Measurements from ENCODE around the gene GABRD. TPM values are rescaled to one million over a fixed set of nuclear protein-coding genes. Genes with fewer than 3 reads are reported as not detected.

GABRD gene
- total and polyA plus RNA-seq, 4 donors: 0.41 to 6.8 (median 1.8) TPM

- Histone ChIP-seq H3K9me3 (ENCODE audit: control insufficient read depth in 4 of 4, insufficient read depth in 3 of 4, low read length in 3 of 4) (peaks cover 0 to 2% (median 0%) of the 10 kb centered on the region in 4 donors), H3K27ac (ENCODE audit: low read depth in 1 of 2, low read length in 1 of 2) (no peak overlapping the region), H3K36me3 (ENCODE audit: control insufficient read depth in 4 of 4, insufficient read depth in 4 of 4, low read length in 4 of 4) (no peaks in the 10 kb centered on the region), H3K4me3 (no peak overlapping the region), H3K9ac (ENCODE audit: insufficient read depth in 1 of 2, low read length in 2 of 2) (no peak overlapping the region), H3K27me3 (ENCODE audit: control insufficient read depth in 3 of 3, insufficient read depth in 3 of 3, low read length in 2 of 3) (peaks cover 0 to 7% (median 0%) of the 10 kb centered on the region in 3 donors), H3K4me1 (ENCODE audit: control insufficient read depth in 5 of 5, insufficient read depth in 5 of 5, low read length in 5 of 5) (peaks cover 0 to 7% (median 0%) of the 10 kb centered on the region in 5 donors)
- ATAC-seq (ENCODE audit: insufficient read depth, low FRiP score) (no peak), DNase-seq (no peak)
- 91 to 94% methylated on average over 17 of the region's 17 CpGs for WGBS, 2 donors
- TF ChIP-seq CTCF (IDR thresholded peaks at IDR 0.05; ENCODE audit: control extremely low read depth, extremely low read depth): no peak
Measured at GRCh38 chr1:1971017-1971416, 48.1 kb upstream of the GABRD start.

GRCh38 chr1:1971688-1972087, 47.5 kb upstream of the GABRD start:
- DNase-seq: no peak

GRCh38 chr1:1972976-1973715, 46.0 kb upstream of the GABRD start:
- Histone ChIP-seq H3K27me3 (ENCODE audit: control insufficient read depth in 3 of 3, insufficient read depth in 3 of 3, low read length in 2 of 3) (peaks cover 0 to 8% (median 0%) of the 10 kb centered on the region in 3 donors), H3K27ac (ENCODE audit: low read depth in 1 of 2, low read length in 1 of 2) (no peak overlapping the region), H3K9me3 (ENCODE audit: control insufficient read depth in 4 of 4, insufficient read depth in 3 of 4, low read length in 3 of 4) (peaks cover 0 to 2% (median 0%) of the 10 kb centered on the region in 4 donors), H3K9ac (ENCODE audit: insufficient read depth in 1 of 2, low read length in 2 of 2) (no peak overlapping the region), H3K36me3 (ENCODE audit: control insufficient read depth in 4 of 4, insufficient read depth in 4 of 4, low read length in 4 of 4) (no peaks in the 10 kb centered on the region), H3K4me1 (ENCODE audit: control insufficient read depth in 5 of 5, insufficient read depth in 5 of 5, low read length in 5 of 5) (peaks cover 0 to 7% (median 0%) of the 10 kb centered on the region in 5 donors), H3K4me3 (no peak overlapping the region)
- ATAC-seq (ENCODE audit: insufficient read depth, low FRiP score): no peak
- DNase-seq: no peak
- WGBS, 2 donors: 71 to 84% methylated on average over 22 of the region's 22 CpGs
- TF ChIP-seq CTCF (IDR thresholded peaks at IDR 0.05; ENCODE audit: control extremely low read depth, extremely low read depth): no peak

More at GRCh38 chr1:1971688-1972087, 47.5 kb upstream of the GABRD start:
- WGBS, 2 donors: 92% methylated on average over 21 of the region's 21 CpGs
- no peak overlapping the region for H3K27ac ChIP-seq (ENCODE audit: low read depth in 1 of 2, low read length in 1 of 2)
- peaks cover 0 to 7% (median 0%) of the 10 kb centered on the region in 3 donors for H3K27me3 ChIP-seq (ENCODE audit: control insufficient read depth in 3 of 3, insufficient read depth in 3 of 3, low read length in 2 of 3)
- no peak overlapping the region for H3K9ac ChIP-seq (ENCODE audit: insufficient read depth in 1 of 2, low read length in 2 of 2)
- H3K4me3 ChIP-seq: no peak overlapping the region
- no peaks in the 10 kb centered on the region for H3K36me3 ChIP-seq (ENCODE audit: control insufficient read depth in 4 of 4, insufficient read depth in 4 of 4, low read length in 4 of 4)
- no peak for TF ChIP-seq CTCF (IDR thresholded peaks at IDR 0.05; ENCODE audit: control extremely low read depth, extremely low read depth)
- no peak for ATAC-seq (ENCODE audit: insufficient read depth, low FRiP score)
- peaks cover 0 to 2% (median 0%) of the 10 kb centered on the region in 4 donors for H3K9me3 ChIP-seq (ENCODE audit: control insufficient read depth in 4 of 4, insufficient read depth in 3 of 4, low read length in 3 of 4)
- H3K4me1 ChIP-seq (ENCODE audit: control insufficient read depth in 5 of 5, insufficient read depth in 5 of 5, low read length in 5 of 5): peaks cover 0 to 7% (median 0%) of the 10 kb centered on the region in 5 donors

Data from lung (tissue), 12 donors.